Lower leg skin (tissue), 3 donors: Measurements from ENCODE around the gene PRDM16.

Source experiments
- CTCF ChIP-seq, 3 donors: fragments of 450-650 bp; IDR thresholded peaks; one replicate each; pipeline ENCODE4 v1.5.1; 2016; ENCODE audit warnings: antibody characterized with exemption in 3 of 3, mild to moderate bottlenecking in 3 of 3, moderate library complexity in 2 of 3
- POLR2A ChIP-seq, 2 donors: fragments of 450-650 bp; IDR thresholded peaks; one replicate each; pipeline ENCODE4 v1.6.1; 2016 to 2017; ENCODE audit warnings: antibody characterized with exemption in 2 of 2, mild to moderate bottlenecking in 1 of 2, moderate library complexity in 1 of 2

GRCh38 chr1:3370856-3371703 lies 302.1 kb downstream of the PRDM16 start:
- TF ChIP-seq CTCF (IDR thresholded peaks at IDR 0.05) (no peak), POLR2A (IDR thresholded peaks at IDR 0.05) (no peak)
